Kidney (tissue), 14 donors: ENCODE results near the gene MYO7B. TPM values are rescaled to one million over a fixed set of nuclear protein-coding genes. Genes with fewer than 3 reads are reported as not detected.
A peak's percentile ranks its signal among the peaks of the same experiment; 100 is the strongest.

Experiments
- DNase-seq, 5 donors: peaks; one replicate each; pipeline ENCODE4 v3.0.0-alpha.2; 2013 to 2020
- FAIRE-seq: peaks from 2 replicates; lab custom pipeline; 2012; peaks lifted over from hg19 to GRCh38; lab: Jason Lieb, UNC
- H3K27ac ChIP-seq, 2 donors: one replicate each; pipeline ENCODE4 v1.7.0; 2013; ENCODE audit warnings: low read depth in 2 of 2, low read length in 2 of 2, inconsistent platforms in 1 of 2
- H3K27me3 ChIP-seq: one replicate; pipeline ENCODE4 v1.7.1; 2013; ENCODE audit warnings: low read length, inconsistent platforms; ENCODE audit not compliant: control insufficient read depth, insufficient read depth
- H3K36me3 ChIP-seq, 3 donors: one replicate each; pipeline versions ENCODE4 v1.7.0 to v1.7.1; 2013; ENCODE audit warnings: low read length in 3 of 3, control low read depth in 1 of 3, inconsistent platforms in 1 of 3; ENCODE audit not compliant: insufficient read depth in 3 of 3, control insufficient read depth in 2 of 3
- H3K4me1 ChIP-seq, 3 donors: one replicate each; pipeline versions ENCODE4 v1.7.0 to v1.7.1; 2013; ENCODE audit warnings: low read length in 3 of 3, inconsistent platforms in 1 of 3, low read depth in 1 of 3; ENCODE audit not compliant: control insufficient read depth in 2 of 3, insufficient read depth in 2 of 3
- H3K4me3 ChIP-seq, 3 donors: one replicate each; pipeline versions ENCODE4 v1.7.0 to v1.8.1; 2013; ENCODE audit warnings: low read length in 3 of 3, control low read depth in 1 of 3, inconsistent platforms in 1 of 3
- H3K9ac ChIP-seq, 3 donors: one replicate each; pipeline versions ENCODE4 v1.7.0 to v1.7.1; 2013; ENCODE audit warnings: low read length in 3 of 3, control low read depth in 1 of 3, inconsistent platforms in 1 of 3
- H3K9me3 ChIP-seq, 3 donors: one replicate each; pipeline versions ENCODE4 v1.7.0 to v1.7.1; 2013; ENCODE audit warnings: low read length in 3 of 3, control low read depth in 1 of 3, inconsistent platforms in 1 of 3; ENCODE audit not compliant: control insufficient read depth in 2 of 3, insufficient read depth in 1 of 3
- intact Hi-C: fragments of 100-400 bp; cut with DNase I; formaldehyde crosslinking; loops from one replicate; pipeline ENCODE4 v1.11.1; 2022
- polyA plus RNA-seq: library from polyadenylated mRNA; stranded (reverse); fragments of 350-450 nt; fragmentation: Illumina TruSeq; extraction: RNeasy Lipid Tissue Mini Kit (QIAGEN cat#74804); gene quantifications from one replicate; pipeline ENCODE4 v1.2.3, GENCODE V29; 2014; ENCODE audit warnings: low read depth, low replicate concordance; ENCODE audit not compliant: insufficient read depth
- total RNA-seq: library from RNA; stranded (reverse); fragmentation: NEBNext Ultra II Directional; extraction: Animal tissue kit (Norgen Biotek cat#: 25700); gene quantifications from one replicate; pipeline ENCODE4 v1.2.1, GENCODE V29; 2021
- TF ChIP-seq, protein P1 (sequence below): IDR thresholded peaks from 3 replicates; pipeline ENCODE4 v1.5.1; 2012; ENCODE audit warnings: mild to moderate bottlenecking, moderate library complexity, borderline replicate concordance; ENCODE audit not compliant: insufficient read depth; ENCODE audit errors: extremely low read depth
- donor health status: control.
- donor health status: control.
- donor health status: control.
- donor health status: control.
- donor health status: control.
- donor health status: DM: yes; HTN: yes; CAD: no.
- donor health status: Normal renal cell carcinoma (clear cell type).

Gene MYO7B
- total and polyA plus RNA-seq, 2 donors from 2014 or later, result 11.0 to 22.2 TPM

- Histone ChIP-seq H3K36me3 (peaks cover 0 to 3% (median 0%) of the 10 kb centered on the region in 3 donors), H3K27me3 (no peaks in the 10 kb centered on the region), H3K4me1 (no peaks in the 10 kb centered on the region), H3K9me3 (no peaks in the 10 kb centered on the region), H3K27ac (no peak overlapping the region), H3K4me3 (no peak overlapping the region), H3K9ac (no peak overlapping the region)
- intact Hi-C loops, result no loop called here
- DNase-seq, result peak in 1 of 5 donors; percentile 4
- FAIRE-seq, result no peak
- TF ChIP-seq, protein P1, sequence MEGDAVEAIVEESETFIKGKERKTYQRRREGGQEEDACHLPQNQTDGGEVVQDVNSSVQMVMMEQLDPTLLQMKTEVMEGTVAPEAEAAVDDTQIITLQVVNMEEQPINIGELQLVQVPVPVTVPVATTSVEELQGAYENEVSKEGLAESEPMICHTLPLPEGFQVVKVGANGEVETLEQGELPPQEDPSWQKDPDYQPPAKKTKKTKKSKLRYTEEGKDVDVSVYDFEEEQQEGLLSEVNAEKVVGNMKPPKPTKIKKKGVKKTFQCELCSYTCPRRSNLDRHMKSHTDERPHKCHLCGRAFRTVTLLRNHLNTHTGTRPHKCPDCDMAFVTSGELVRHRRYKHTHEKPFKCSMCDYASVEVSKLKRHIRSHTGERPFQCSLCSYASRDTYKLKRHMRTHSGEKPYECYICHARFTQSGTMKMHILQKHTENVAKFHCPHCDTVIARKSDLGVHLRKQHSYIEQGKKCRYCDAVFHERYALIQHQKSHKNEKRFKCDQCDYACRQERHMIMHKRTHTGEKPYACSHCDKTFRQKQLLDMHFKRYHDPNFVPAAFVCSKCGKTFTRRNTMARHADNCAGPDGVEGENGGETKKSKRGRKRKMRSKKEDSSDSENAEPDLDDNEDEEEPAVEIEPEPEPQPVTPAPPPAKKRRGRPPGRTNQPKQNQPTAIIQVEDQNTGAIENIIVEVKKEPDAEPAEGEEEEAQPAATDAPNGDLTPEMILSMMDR, result no peak
Measured at GRCh38 chr2:127590386-127591190, 55.1 kb downstream of the MYO7B start.

- Histone ChIP-seq H3K36me3 (peaks cover 0 to 3% (median 0%) of the 10 kb centered on the region in 3 donors), H3K9me3 (no peaks in the 10 kb centered on the region), H3K4me3 (no peak overlapping the region), H3K9ac (no peak overlapping the region), H3K4me1 (no peaks in the 10 kb centered on the region), H3K27me3 (no peaks in the 10 kb centered on the region), H3K27ac (no peak overlapping the region)
- DNase-seq (peak in 4 of 5 donors; percentile 75 to 79 (median 78)), FAIRE-seq (no peak)
- TF ChIP-seq, protein P1, result peak; percentile 73
- intact Hi-C loops, result no loop called here
Measured at GRCh38 chr2:127591221-127591923, 55.9 kb downstream of the MYO7B start.

- DNase-seq (peak in 1 of 5 donors; percentile 7), FAIRE-seq (no peak)
- H3K9me3 ChIP-seq, result no peaks in the 10 kb centered on the region
- no peaks in the 10 kb centered on the region for H3K27me3 ChIP-seq
- H3K27ac ChIP-seq, result no peak overlapping the region
- TF ChIP-seq, protein P1, result no peak
- intact Hi-C loops, result no loop called here
- no peaks in the 10 kb centered on the region for H3K4me1 ChIP-seq
- no peak overlapping the region for H3K9ac ChIP-seq
- H3K36me3 ChIP-seq, result peaks cover 0 to 3% (median 0%) of the 10 kb centered on the region in 3 donors
- no peak overlapping the region for H3K4me3 ChIP-seq
Measured at GRCh38 chr2:127592761-127593227, 57.3 kb downstream of the MYO7B start.
